ENCODE data around the gene CXCL9. TPM values are rescaled to one million over a fixed set of nuclear protein-coding genes. Genes with fewer than 3 reads are reported as not detected.
"Not testable (repeated sequence)": the region's sequence is repeated elsewhere in the genome, so short reads cannot be mapped to it uniquely, and the experiment has no call there.

CXCL9 gene
- total and polyA plus RNA-seq, 2 donors from 2014 or later: 1.2 to 1.4 TPM

DNA sequence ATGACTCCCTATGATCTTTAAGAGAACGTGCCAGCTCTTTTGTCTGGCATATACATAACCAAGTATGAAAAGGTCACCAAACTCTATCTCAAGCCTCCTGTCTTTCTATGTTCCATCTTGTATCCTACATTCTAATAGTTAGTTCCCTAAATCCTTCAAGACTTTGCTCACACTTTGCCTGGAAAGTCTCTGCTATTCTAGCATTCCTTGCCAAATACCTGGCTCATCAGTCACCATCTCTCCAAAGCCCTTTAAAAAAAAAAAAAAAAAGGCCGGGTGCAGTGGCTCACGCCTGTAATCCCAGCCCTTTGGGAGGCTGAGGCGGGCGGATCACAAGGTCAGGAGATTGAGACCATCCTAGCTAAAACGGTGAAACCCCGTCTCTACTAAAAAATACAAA lies 48.8 kb downstream of the CXCL9 start:
- DNase-seq; H3K9ac ChIP-seq (ENCODE audit: low read length in 3 of 3); FAIRE-seq; intact Hi-C loops (cut with DNase I); H3K4me1 ChIP-seq (ENCODE audit: control insufficient read depth in 2 of 3, insufficient read depth in 2 of 3, low read depth in 1 of 3, low read length in 3 of 3); H3K4me3 ChIP-seq (ENCODE audit: low read length in 3 of 3); H3K27ac ChIP-seq (ENCODE audit: low read depth in 2 of 2, low read length in 2 of 2); H3K27me3 ChIP-seq (ENCODE audit: control insufficient read depth, insufficient read depth, low read length); H3K9me3 ChIP-seq (ENCODE audit: control insufficient read depth in 2 of 3, insufficient read depth in 1 of 3, low read length in 3 of 3): not testable (repeated sequence)
- peaks cover 24 to 68% (median 38%) of the 10 kb centered on the region in 3 donors for H3K36me3 ChIP-seq (ENCODE audit: control insufficient read depth in 2 of 3, insufficient read depth in 3 of 3, low read length in 3 of 3)

DNA sequence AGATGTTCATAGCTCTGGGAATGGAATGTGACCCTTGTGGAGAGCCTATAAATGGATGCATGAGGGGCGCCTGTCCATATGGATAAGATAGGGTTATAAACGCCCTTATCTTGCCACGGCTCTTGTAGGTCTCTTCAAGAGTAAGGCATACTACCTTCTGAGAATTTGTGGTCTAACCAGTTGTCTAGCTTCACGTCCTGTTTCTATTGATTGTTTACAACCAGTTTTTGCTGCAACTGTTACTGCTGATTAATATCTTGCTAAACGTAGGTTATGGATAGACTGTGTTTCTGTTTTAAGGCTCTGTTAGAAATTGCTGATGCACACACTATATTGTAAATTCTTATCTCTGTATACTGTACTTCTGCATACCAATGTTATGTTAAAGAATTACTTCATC lies 52.5 kb downstream of the CXCL9 start:
- peaks cover 19 to 64% (median 46%) of the 10 kb centered on the region in 3 donors for H3K36me3 ChIP-seq (ENCODE audit: control insufficient read depth in 2 of 3, insufficient read depth in 3 of 3, low read length in 3 of 3)
- H3K9ac ChIP-seq (ENCODE audit: low read length in 3 of 3); FAIRE-seq; H3K27me3 ChIP-seq (ENCODE audit: control insufficient read depth, insufficient read depth, low read length); H3K9me3 ChIP-seq (ENCODE audit: control insufficient read depth in 2 of 3, insufficient read depth in 1 of 3, low read length in 3 of 3); H3K4me3 ChIP-seq (ENCODE audit: low read length in 3 of 3); H3K4me1 ChIP-seq (ENCODE audit: control insufficient read depth in 2 of 3, insufficient read depth in 2 of 3, low read depth in 1 of 3, low read length in 3 of 3); DNase-seq; intact Hi-C loops (cut with DNase I); H3K27ac ChIP-seq (ENCODE audit: low read depth in 2 of 2, low read length in 2 of 2): not testable (repeated sequence)

DNA sequence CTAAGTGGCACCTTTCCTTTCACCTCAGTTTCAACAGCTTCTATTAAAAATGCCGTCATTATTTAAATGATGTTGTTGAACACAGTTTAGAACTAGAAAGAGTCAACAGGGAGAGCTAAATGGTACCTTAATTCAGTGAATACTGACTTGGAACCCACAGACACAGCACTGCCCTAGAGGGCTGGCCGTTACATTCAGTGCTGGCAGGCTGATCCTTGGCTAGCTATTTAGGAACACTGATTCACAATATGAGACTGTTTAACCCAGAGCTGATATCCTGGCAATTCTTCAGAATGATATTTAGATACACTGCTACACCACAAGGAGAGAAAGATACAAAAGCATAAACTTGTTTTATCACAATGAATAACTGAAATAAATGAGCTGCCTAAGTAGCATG lies 53.8 kb downstream of the CXCL9 start:
- no peaks in the 10 kb centered on the region for H3K27me3 ChIP-seq (ENCODE audit: control insufficient read depth, insufficient read depth, low read length)
- no peak overlapping the region for H3K27ac ChIP-seq (ENCODE audit: low read depth in 2 of 2, low read length in 2 of 2)
- H3K4me1 ChIP-seq (ENCODE audit: control insufficient read depth in 2 of 3, insufficient read depth in 2 of 3, low read depth in 1 of 3, low read length in 3 of 3): no peaks in the 10 kb centered on the region
- no peaks in the 10 kb centered on the region for H3K9me3 ChIP-seq (ENCODE audit: control insufficient read depth in 2 of 3, insufficient read depth in 1 of 3, low read length in 3 of 3)
- DNase-seq: no peak
- no peak overlapping the region for H3K9ac ChIP-seq (ENCODE audit: low read length in 3 of 3)
- TF ChIP-seq, protein P1, sequence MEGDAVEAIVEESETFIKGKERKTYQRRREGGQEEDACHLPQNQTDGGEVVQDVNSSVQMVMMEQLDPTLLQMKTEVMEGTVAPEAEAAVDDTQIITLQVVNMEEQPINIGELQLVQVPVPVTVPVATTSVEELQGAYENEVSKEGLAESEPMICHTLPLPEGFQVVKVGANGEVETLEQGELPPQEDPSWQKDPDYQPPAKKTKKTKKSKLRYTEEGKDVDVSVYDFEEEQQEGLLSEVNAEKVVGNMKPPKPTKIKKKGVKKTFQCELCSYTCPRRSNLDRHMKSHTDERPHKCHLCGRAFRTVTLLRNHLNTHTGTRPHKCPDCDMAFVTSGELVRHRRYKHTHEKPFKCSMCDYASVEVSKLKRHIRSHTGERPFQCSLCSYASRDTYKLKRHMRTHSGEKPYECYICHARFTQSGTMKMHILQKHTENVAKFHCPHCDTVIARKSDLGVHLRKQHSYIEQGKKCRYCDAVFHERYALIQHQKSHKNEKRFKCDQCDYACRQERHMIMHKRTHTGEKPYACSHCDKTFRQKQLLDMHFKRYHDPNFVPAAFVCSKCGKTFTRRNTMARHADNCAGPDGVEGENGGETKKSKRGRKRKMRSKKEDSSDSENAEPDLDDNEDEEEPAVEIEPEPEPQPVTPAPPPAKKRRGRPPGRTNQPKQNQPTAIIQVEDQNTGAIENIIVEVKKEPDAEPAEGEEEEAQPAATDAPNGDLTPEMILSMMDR (IDR thresholded peaks at IDR 0.05; ENCODE audit: borderline replicate concordance, extremely low read depth, insufficient read depth): no peak
- no peak overlapping the region for H3K4me3 ChIP-seq (ENCODE audit: low read length in 3 of 3)
- FAIRE-seq: no peak
- H3K36me3 ChIP-seq (ENCODE audit: control insufficient read depth in 2 of 3, insufficient read depth in 3 of 3, low read length in 3 of 3): peaks cover 17 to 55% (median 44%) of the 10 kb centered on the region in 3 donors
- intact Hi-C loops (cut with DNase I): no loop called here

Other genes with a start within 250 kb of the CXCL9 start
- not detected for gene PPEF2, start 105.1 kb downstream of the CXCL9 start, total RNA-seq
- gene PPEF2, start 105.1 kb downstream of the CXCL9 start, polyA plus RNA-seq (ENCODE audit: insufficient read depth, low read depth, low replicate concordance): not detected
- gene NAAA, start 66.5 kb downstream of the CXCL9 start, total RNA-seq: 58.1 TPM
- 32.9 TPM for gene NAAA, start 66.5 kb downstream of the CXCL9 start, polyA plus RNA-seq (ENCODE audit: insufficient read depth, low read depth, low replicate concordance)
- gene SDAD1, start 16.6 kb downstream of the CXCL9 start, total RNA-seq: 40.7 TPM
- 17.1 TPM for gene SDAD1, start 16.6 kb downstream of the CXCL9 start, polyA plus RNA-seq (ENCODE audit: insufficient read depth, low read depth, low replicate concordance)
- 1.4 TPM for gene CXCL10, start 16.0 kb upstream of the CXCL9 start, total RNA-seq
- gene CXCL10, start 16.0 kb upstream of the CXCL9 start, polyA plus RNA-seq (ENCODE audit: insufficient read depth, low read depth, low replicate concordance): 1.3 TPM
- not detected for gene CXCL11, start 28.6 kb upstream of the CXCL9 start, total RNA-seq
- not detected for gene CXCL11, start 28.6 kb upstream of the CXCL9 start, polyA plus RNA-seq (ENCODE audit: insufficient read depth, low read depth, low replicate concordance)
- gene ART3, start 67.2 kb upstream of the CXCL9 start, total RNA-seq: not detected
- gene ART3, start 67.2 kb upstream of the CXCL9 start, polyA plus RNA-seq (ENCODE audit: insufficient read depth, low read depth, low replicate concordance): not detected
- 40.8 TPM for gene NUP54, start 140.9 kb upstream of the CXCL9 start, total RNA-seq
- gene NUP54, start 140.9 kb upstream of the CXCL9 start, polyA plus RNA-seq (ENCODE audit: insufficient read depth, low read depth, low replicate concordance): 15.6 TPM
- gene SCARB2, start 206.3 kb upstream of the CXCL9 start, total RNA-seq: 151 TPM
- 75.5 TPM for gene SCARB2, start 206.3 kb upstream of the CXCL9 start, polyA plus RNA-seq (ENCODE audit: insufficient read depth, low read depth, low replicate concordance)
- 10.4 TPM for gene FAM47E, start 244.2 kb upstream of the CXCL9 start, total RNA-seq
- gene FAM47E, start 244.2 kb upstream of the CXCL9 start, polyA plus RNA-seq (ENCODE audit: insufficient read depth, low read depth, low replicate concordance): 15.0 TPM